ENCODE data around the gene PKMYT1. TPM values are rescaled to one million over a fixed set of nuclear protein-coding genes. Genes with fewer than 3 reads are reported as not detected.

Gene PKMYT1
- total RNA-seq, 3 donors from 2014 or later = 3.1 to 20.0 (median 6.9) TPM

- DNase-seq (peak in 2 of 3 donors; percentile 52 to 62), ATAC-seq (no peak)
- no peaks in the 10 kb centered on the region for H3K9me3 ChIP-seq
- TF ChIP-seq CTCF (IDR thresholded peaks at IDR 0.05) = no peak
- H3K4me1 ChIP-seq (ENCODE audit: low read depth) = peaks cover 47% of the 10 kb centered on the region
- no peaks in the 10 kb centered on the region for H3K36me3 ChIP-seq (ENCODE audit: low read depth)
- H3K4me3 ChIP-seq = no peak overlapping the region
- intact Hi-C loops (cut with DNase I, micrococcal nuclease) = no loop called here
Measured at GRCh38 chr16:3026609-3027488, 46.6 kb upstream of the PKMYT1 start.

- TF ChIP-seq CTCF (IDR thresholded peaks at IDR 0.05) = no peak
- Histone ChIP-seq H3K36me3 (ENCODE audit: low read depth) (no peaks in the 10 kb centered on the region), H3K4me1 (ENCODE audit: low read depth) (peaks cover 49% of the 10 kb centered on the region), H3K4me3 (no peak overlapping the region), H3K9me3 (no peaks in the 10 kb centered on the region)
- intact Hi-C loops (cut with DNase I, micrococcal nuclease) = no loop called here
- DNase-seq (peak; percentile 5 to 42 (median 27)), ATAC-seq (no peak)
Measured at GRCh38 chr16:3026003-3026378, 45.7 kb upstream of the PKMYT1 start.

- no peak for TF ChIP-seq CTCF (IDR thresholded peaks at IDR 0.05)
- Histone ChIP-seq H3K4me1 (ENCODE audit: low read depth) (peaks cover 51% of the 10 kb centered on the region), H3K36me3 (ENCODE audit: low read depth) (no peaks in the 10 kb centered on the region), H3K9me3 (no peaks in the 10 kb centered on the region), H3K4me3 (no peak overlapping the region)
- DNase-seq (peak; percentile 28 to 51 (median 48)), ATAC-seq (no peak)
- intact Hi-C loops (cut with DNase I, micrococcal nuclease) = no loop called here
Measured at GRCh38 chr16:3025032-3026002, 45.1 kb upstream of the PKMYT1 start.

GRCh38 chr16:3023669-3024478 is 43.6 kb upstream of the PKMYT1 start, which contains the start of the genes HCFC1R1 and THOC6:
Gene HCFC1R1, minus strand, starts transcription at chr16:3023942. Its CDS starts 1 bp downstream, at chr16:3023941.
Gene THOC6, plus strand, starts transcription at chr16:3024035. Its CDS starts 292 bp downstream, at chr16:3024327.
- intact Hi-C loops (cut with DNase I, micrococcal nuclease) = no loop called here
- Histone ChIP-seq H3K36me3 (ENCODE audit: low read depth) (no peaks in the 10 kb centered on the region), H3K4me3 (peak within 1 kb of the TSS; percentile 6), H3K4me1 (ENCODE audit: low read depth) (peaks cover 57% of the 10 kb centered on the region), H3K9me3 (no peaks in the 10 kb centered on the region)
- ATAC-seq = peak; percentile 75
- peak; percentile 97 to 99 (median 99) for DNase-seq
- no peak for TF ChIP-seq CTCF (IDR thresholded peaks at IDR 0.05)

- Histone ChIP-seq H3K9me3 (no peaks in the 10 kb centered on the region), H3K36me3 (ENCODE audit: low read depth) (no peaks in the 10 kb centered on the region), H3K4me3 (peak overlapping the region; percentile 6), H3K4me1 (ENCODE audit: low read depth) (peaks cover 55% of the 10 kb centered on the region)
- no peak for ATAC-seq
- TF ChIP-seq CTCF (IDR thresholded peaks at IDR 0.05) = no peak
- intact Hi-C loops (cut with DNase I, micrococcal nuclease) = no loop called here
- DNase-seq = peak in 1 of 3 donors; percentile 58
Measured at GRCh38 chr16:3023415-3023668, 43.1 kb upstream of the PKMYT1 start.

Data from mucosa of descending colon (tissue), 3 donors.